Common myeloid progenitor, CD34-positive (primary cell): ENCODE data around the gene FAM76B.

Experiments used
- CTCF ChIA-PET: fragments of 350-600 bp; sonication (Branson Sonifier 250); formaldehyde crosslinking; loops from one replicate; lab custom pipeline; 2021; ENCODE audit warnings: antibody characterized with exemption; lab: Charles Lee
- POLR2A ChIA-PET: fragments of 350-600 bp; sonication (Branson Sonifier 250); formaldehyde crosslinking; loops from one replicate; lab custom pipeline; 2021; ENCODE audit warnings: antibody characterized with exemption; lab: Charles Lee
- DNase-seq, 3 donors: peaks; one replicate each; pipeline versions ENCODE4 v3.0.0 to v3.0.0-alpha.2; 2013
- H3K27ac ChIP-seq, 2 experiments: 1 replicate in 1 of 2; 2 replicates in 1 of 2; pipeline ENCODE4 v1.7.0; 2013; ENCODE audit warnings: inconsistent platforms in 2 of 2, low read length in 2 of 2, mild to moderate bottlenecking in 2 of 2, low read depth in 1 of 2, moderate library complexity in 1 of 2; ENCODE audit not compliant: severe bottlenecking in 2 of 2, insufficient read depth in 1 of 2, poor library complexity in 1 of 2
- H3K27me3 ChIP-seq, 5 experiments: replicated peaks in 2 of 5; 1 replicate in 3 of 5; 2 replicates in 2 of 5; pipeline versions ENCODE4 v1.6.1 to v1.7.0; 2013; ENCODE audit warnings: low read length in 4 of 5, mild to moderate bottlenecking in 2 of 5, moderate library complexity in 2 of 5, inconsistent platforms in 1 of 5; ENCODE audit not compliant: insufficient read depth in 5 of 5, control insufficient read depth in 4 of 5
- H3K36me3 ChIP-seq, 4 experiments: 1 replicate in 2 of 4; 2 replicates in 2 of 4; pipeline versions ENCODE4 v1.6.1 to v1.7.0; 2013; ENCODE audit warnings: low read length in 3 of 4, control low read depth in 1 of 4, mild to moderate bottlenecking in 1 of 4; ENCODE audit not compliant: control insufficient read depth in 4 of 4, insufficient read depth in 4 of 4
- H3K4me1 ChIP-seq, 4 experiments: 1 replicate in 3 of 4; 2 replicates in 1 of 4; pipeline versions ENCODE4 v1.6.1 to v1.7.1; 2013; ENCODE audit warnings: low read length in 3 of 4, mild to moderate bottlenecking in 3 of 4, control low read depth in 1 of 4, inconsistent platforms in 1 of 4, moderate library complexity in 1 of 4; ENCODE audit not compliant: control insufficient read depth in 4 of 4, insufficient read depth in 4 of 4; ENCODE audit errors: control extremely low read depth in 1 of 4
- H3K4me3 ChIP-seq, 7 experiments: 1 replicate in 4 of 7; 2 replicates in 3 of 7; pipeline versions ENCODE4 v1.5.1 to v1.7.0; 2013; ENCODE audit warnings: mild to moderate bottlenecking in 7 of 7, low read length in 6 of 7, moderate library complexity in 6 of 7, inconsistent platforms in 2 of 7, low read depth in 2 of 7, control low read depth in 1 of 7; ENCODE audit not compliant: insufficient read depth in 4 of 7, control insufficient read depth in 1 of 7; ENCODE audit errors: extremely low read depth in 1 of 7
- H3K9me3 ChIP-seq, 5 experiments: 1 replicate in 4 of 5; 2 replicates in 1 of 5; pipeline versions ENCODE4 v1.6.1 to v1.7.1; 2013; ENCODE audit warnings: low read length in 4 of 5, mild to moderate bottlenecking in 2 of 5, inconsistent platforms in 1 of 5, low read depth in 1 of 5, moderate library complexity in 1 of 5; ENCODE audit not compliant: control insufficient read depth in 4 of 5, insufficient read depth in 2 of 5; ENCODE audit errors: control extremely low read depth in 1 of 5
- WGBS: methylation state at CpG from one replicate; pipeline ENCODE4 v1.1.5; 2013; ENCODE audit not compliant: insufficient coverage; 5-methylcytosine and 5-hydroxymethylcytosine counted together

Gene FAM76B

DNA sequence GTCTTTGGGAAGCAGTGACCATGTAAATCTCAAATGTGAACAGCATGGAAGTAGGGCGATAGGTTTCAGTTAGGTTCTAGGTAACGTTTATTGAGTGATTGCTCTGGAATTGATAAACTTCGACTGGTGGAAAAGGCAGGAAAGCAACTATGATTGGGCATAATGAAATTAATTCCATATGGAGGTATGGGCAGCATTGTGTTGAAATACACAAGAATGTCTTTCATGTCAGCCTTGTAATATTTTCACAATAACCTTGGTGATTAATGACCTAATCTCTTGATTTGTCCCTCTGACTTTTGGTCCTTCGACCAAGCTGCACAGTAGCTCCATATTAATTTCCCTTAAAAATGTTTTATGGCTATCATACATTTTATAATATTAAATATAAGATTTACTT lies 3.5 kb upstream of the FAM76B start:
- 95% methylated on average over 3 of the region's 4 CpGs for WGBS
- CTCF ChIA-PET = interaction anchor here (1.5 kb wide), 1 partner anchor 54 kb away, joined by 3 read pairs; no protein-coding TSS in a partner anchor
- no peaks in the 10 kb centered on the region for H3K9me3 ChIP-seq
- peaks cover 15 to 26% (median 20%) of the 10 kb centered on the region in 4 experiments for H3K4me1 ChIP-seq
- H3K4me3 ChIP-seq = peak overlapping the region in 1 of 7 experiments; percentile 14
- POLR2A ChIA-PET = no interaction called here
- peaks cover 0 to 3% (median 2%) of the 10 kb centered on the region in 4 experiments for H3K36me3 ChIP-seq
- no peak for DNase-seq
- H3K27ac ChIP-seq = no peak overlapping the region
- H3K27me3 ChIP-seq = no peaks in the 10 kb centered on the region

DNA sequence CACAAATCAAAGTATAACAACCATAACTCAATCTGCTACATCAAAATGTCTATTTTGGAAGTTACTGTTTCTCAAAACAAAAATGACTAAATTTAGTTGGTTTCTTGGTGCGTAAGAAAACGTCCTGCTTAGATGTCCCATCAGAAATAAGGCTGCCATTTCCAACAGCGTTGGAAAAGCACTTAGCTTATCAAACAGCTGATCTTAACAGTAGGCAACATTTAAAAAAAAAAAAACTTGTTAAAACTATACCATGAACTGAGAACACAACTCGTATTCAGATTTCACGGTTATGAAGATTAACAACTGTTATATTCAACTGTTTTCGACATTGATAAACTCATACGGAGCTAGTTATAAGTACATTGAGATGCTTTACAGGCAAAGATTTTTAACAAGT lies 3.1 kb upstream of the FAM76B start:
- Histone ChIP-seq H3K4me3 (peak overlapping the region in 1 of 7 experiments; percentile 14), H3K27me3 (no peaks in the 10 kb centered on the region), H3K9me3 (no peaks in the 10 kb centered on the region), H3K27ac (no peak overlapping the region), H3K36me3 (peaks cover 0 to 3% (median 2%) of the 10 kb centered on the region in 4 experiments), H3K4me1 (peaks cover 15 to 30% (median 22%) of the 10 kb centered on the region in 4 experiments)
- WGBS = 100% methylated on average over 4 of the region's 7 CpGs
- CTCF ChIA-PET = interaction anchor here (1.5 kb wide), 1 partner anchor 54 kb away, joined by 3 read pairs; no protein-coding TSS in a partner anchor
- no peak for DNase-seq
- POLR2A ChIA-PET = no interaction called here

DNA sequence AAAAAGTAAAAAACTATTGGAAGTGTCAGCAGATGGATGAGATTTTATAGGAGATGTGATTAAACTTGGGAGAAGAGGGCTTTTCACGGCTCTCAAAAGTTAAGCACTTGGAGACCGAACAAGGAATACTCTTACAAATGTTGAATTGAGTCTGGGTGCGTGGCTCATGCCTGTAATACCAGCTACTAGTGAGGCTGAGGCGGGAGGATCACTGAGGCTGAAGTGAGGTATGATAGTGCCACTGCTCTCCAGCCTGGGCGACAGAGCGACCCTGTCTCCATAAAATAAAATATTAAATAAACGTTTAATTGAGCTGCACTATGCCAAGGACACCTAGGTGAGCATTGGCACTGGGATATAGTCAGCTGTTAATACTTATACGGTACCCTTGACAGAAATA lies 2.6 kb upstream of the FAM76B start:
- Histone ChIP-seq H3K27ac (peak overlapping the region in 1 of 2 experiments; percentile 100), H3K36me3 (peaks cover 0 to 3% (median 2%) of the 10 kb centered on the region in 4 experiments), H3K4me1 (peaks cover 15 to 30% (median 22%) of the 10 kb centered on the region in 4 experiments), H3K4me3 (peak overlapping the region in 3 of 7 experiments; percentile 81 to 97 (median 93)), H3K9me3 (no peaks in the 10 kb centered on the region), H3K27me3 (no peaks in the 10 kb centered on the region)
- POLR2A ChIA-PET = no interaction called here
- DNase-seq = no peak
- CTCF ChIA-PET = interaction anchor here (1.0 to 1.5 kb wide), 3 partner anchors 7 to 653 kb away, joined by 3 read pairs; no protein-coding TSS in a partner anchor
- WGBS = 100% methylated on average over 6 of the region's 8 CpGs

DNA sequence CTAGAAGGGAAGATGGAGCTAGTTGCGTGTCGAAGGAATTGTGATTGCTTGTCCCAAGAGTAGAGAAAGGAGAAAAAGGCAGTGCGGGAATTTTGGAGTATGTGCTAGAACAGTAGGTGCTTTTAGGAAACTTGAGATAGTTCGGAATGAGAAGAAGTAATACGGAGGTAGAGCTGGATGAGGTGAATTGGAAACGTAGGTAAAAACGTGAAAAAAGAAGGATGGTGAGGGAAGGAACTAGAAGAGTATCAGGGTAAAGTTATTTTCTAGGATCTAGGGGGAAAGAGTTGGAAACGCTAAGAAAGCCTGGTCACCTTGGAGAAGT lies 2.1 kb upstream of the FAM76B start:
- DNase-seq = no peak
- Histone ChIP-seq H3K9me3 (no peaks in the 10 kb centered on the region), H3K36me3 (peaks cover 0 to 3% (median under 1%) of the 10 kb centered on the region in 4 experiments), H3K4me1 (peaks cover 15 to 30% (median 22%) of the 10 kb centered on the region in 4 experiments), H3K4me3 (peak overlapping the region in 6 of 7 experiments; percentile 81 to 98 (median 94)), H3K27me3 (no peaks in the 10 kb centered on the region), H3K27ac (peak overlapping the region in 1 of 2 experiments; percentile 100)
- ChIA-PET POLR2A (no interaction called here), CTCF (interaction anchor here (1.0 to 3.4 kb wide), 5 partner anchors 8 to 653 kb away, joined by 3 to 21 read pairs (median 3); no protein-coding TSS in a partner anchor)
- 68% methylated on average over 7 of the region's 8 CpGs for WGBS

DNA sequence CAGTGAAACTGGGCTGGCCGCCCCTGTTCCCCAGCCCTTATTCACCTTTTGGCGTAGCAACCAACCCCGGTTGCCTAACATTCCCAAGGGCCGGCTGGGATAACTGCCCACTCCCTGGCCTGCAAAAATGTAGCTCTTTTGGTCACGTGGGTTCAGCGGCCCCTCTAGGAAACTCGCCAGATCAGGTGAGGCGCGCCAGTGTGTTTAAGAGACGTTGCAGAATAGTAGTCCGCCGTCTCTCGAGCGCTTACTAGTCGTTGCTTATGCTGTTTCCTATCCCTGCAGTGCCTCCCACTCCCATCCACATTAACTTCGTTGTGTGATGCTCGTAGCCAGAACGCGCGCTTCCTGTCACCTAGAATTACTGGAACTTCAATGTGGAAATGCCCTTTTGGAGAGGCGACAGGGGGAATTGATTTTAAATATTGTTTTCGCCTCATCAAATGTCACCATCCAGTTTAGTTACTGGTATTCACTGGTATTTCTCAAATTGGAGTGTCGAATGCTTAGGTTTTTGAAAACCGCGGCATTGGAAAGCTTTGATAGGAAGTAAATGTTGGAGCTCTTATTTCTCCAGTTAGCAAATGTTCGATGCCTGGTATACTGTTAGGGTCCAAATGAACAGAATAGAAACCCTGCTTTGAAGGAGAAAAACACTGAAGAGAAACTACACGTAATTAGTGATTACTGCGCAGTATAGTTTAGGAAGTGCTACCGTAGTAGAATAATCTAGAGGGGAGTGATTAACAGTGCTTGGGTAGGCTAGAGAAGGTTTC lies 1.5 kb upstream of the FAM76B start:
- Histone ChIP-seq H3K4me3 (peak overlapping the region; percentile 80 to 98 (median 93)), H3K27ac (peak overlapping the region; percentile 99 to 100), H3K4me1 (peaks cover 15 to 30% (median 22%) of the 10 kb centered on the region in 4 experiments), H3K27me3 (no peaks in the 10 kb centered on the region), H3K9me3 (no peaks in the 10 kb centered on the region), H3K36me3 (peaks cover 0 to 8% (median 2%) of the 10 kb centered on the region in 4 experiments)
- ChIA-PET POLR2A (interaction anchor here (1.7 kb wide), 1 partner anchor 640 kb away, joined by 5 read pairs; no protein-coding TSS in a partner anchor), CTCF (interaction anchor here (1.0 to 3.4 kb wide), 4 partner anchors 9 to 652 kb away, joined by 3 to 21 read pairs (median 4); no protein-coding TSS in a partner anchor)
- peak; percentile 49 to 76 (median 72) for DNase-seq
- WGBS = 6% methylated on average over 19 of the region's 29 CpGs

DNA sequence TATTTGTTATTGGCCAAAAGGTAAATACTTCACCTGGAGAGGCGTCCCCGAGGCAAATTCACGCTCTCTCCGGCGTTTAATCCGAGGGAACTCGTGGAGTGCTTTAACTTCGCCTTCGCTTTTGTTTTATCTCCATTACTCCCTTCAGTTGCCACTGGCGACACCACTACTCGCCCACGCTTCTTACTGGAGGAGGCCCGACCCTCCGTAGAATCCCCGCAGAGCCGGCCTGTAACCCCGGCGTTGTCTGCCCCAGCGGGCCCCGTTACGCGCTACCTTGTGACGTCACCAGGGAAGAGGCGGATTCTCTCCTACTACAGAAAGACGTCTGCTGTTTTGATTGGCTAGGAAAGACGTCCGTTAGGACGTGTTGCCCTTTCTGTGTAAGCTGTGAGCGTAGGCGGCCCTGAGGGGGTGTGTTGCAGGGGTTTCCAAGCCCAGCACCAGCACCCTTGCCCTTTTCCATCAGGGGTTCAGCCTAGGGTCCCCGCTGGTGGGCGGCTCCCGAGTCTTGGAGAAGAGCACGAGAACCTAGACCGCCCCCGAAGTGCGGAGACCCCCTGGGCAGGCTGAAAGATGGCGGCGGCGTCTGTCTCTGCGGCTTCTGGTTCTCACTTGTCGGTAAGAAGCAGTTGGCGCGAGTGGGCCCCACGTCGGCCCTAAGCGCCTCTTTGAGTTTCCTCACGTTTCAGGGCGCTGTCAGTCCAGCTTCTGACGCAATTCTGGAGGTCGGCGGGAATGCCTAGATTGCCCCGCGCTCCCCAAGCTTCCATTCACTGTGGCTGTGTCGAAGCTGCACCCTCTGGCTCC lies 746 bp upstream of the FAM76B start, which contains the start of gene CEP57:
Gene CEP57, plus strand, starts transcription at position 376 of the 810 bp plus-strand sequence. Its CDS starts 201 bp downstream, at position 577.
- no peaks in the 10 kb centered on the region for H3K27me3 ChIP-seq
- WGBS = under 1% methylated on average over 54 of the region's 55 CpGs
- POLR2A ChIA-PET = interaction anchor here (0.9 to 1.7 kb wide), 2 partner anchors 640 to 864 kb away, joined by 4 to 5 read pairs; no protein-coding TSS in a partner anchor
- H3K4me3 ChIP-seq = peak within 1 kb of the TSS; percentile 80 to 98 (median 93)
- H3K36me3 ChIP-seq = peaks cover under 1 to 15% (median 7%) of the 10 kb centered on the region in 4 experiments
- peaks cover 15 to 30% (median 22%) of the 10 kb centered on the region in 4 experiments for H3K4me1 ChIP-seq
- peak; percentile 97 to 98 (median 98) for DNase-seq
- CTCF ChIA-PET = interaction anchor here (1.1 to 3.4 kb wide), 6 partner anchors 9 to 640 kb away, joined by 3 to 21 read pairs (median 4); no protein-coding TSS in a partner anchor
- H3K27ac ChIP-seq = peak within 1 kb of the TSS; percentile 99 to 100
- no peaks in the 10 kb centered on the region for H3K9me3 ChIP-seq
